Measurements from ENCODE around the gene CADPS2.

DNA sequence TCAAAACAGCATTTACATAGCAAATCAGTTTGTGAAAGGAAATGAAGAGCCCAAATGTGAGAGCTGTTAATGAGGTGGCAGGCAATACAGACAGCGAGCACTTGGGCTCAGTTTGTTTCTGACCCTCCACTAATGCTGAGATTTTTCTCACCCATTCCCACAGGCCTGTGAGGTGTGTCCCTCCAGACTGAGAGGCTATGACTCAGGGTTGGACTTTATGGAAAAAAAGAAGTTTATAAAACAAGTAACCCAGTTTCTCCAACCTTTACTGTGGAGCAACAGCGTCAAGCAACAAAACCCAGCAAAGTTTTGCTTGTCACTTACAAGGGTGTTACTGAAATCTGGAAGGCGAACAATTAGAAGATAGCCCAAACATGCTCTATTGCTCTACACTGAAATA, 576.8 kb downstream of the CADPS2 start:
- TF ChIP-seq, protein P1, sequence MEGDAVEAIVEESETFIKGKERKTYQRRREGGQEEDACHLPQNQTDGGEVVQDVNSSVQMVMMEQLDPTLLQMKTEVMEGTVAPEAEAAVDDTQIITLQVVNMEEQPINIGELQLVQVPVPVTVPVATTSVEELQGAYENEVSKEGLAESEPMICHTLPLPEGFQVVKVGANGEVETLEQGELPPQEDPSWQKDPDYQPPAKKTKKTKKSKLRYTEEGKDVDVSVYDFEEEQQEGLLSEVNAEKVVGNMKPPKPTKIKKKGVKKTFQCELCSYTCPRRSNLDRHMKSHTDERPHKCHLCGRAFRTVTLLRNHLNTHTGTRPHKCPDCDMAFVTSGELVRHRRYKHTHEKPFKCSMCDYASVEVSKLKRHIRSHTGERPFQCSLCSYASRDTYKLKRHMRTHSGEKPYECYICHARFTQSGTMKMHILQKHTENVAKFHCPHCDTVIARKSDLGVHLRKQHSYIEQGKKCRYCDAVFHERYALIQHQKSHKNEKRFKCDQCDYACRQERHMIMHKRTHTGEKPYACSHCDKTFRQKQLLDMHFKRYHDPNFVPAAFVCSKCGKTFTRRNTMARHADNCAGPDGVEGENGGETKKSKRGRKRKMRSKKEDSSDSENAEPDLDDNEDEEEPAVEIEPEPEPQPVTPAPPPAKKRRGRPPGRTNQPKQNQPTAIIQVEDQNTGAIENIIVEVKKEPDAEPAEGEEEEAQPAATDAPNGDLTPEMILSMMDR (IDR thresholded peaks at IDR 0.05; ENCODE audit: borderline replicate concordance, extremely low read depth, low read length, poor library complexity, severe bottlenecking) = no peak
- no peak for TF ChIP-seq EZH2 (IDR thresholded peaks at IDR 0.05; ENCODE audit: borderline replicate concordance, low read depth, low read length, severe bottlenecking)
